Measurements from ENCODE around the gene IER3IP1. TPM values are rescaled to one million over a fixed set of nuclear protein-coding genes. Genes with fewer than 3 reads are reported as not detected.
A peak's percentile ranks its signal among the peaks of the same experiment; 100 is the strongest.

The IER3IP1 gene
- total and polyA plus RNA-seq, 2 of the 4 experiments (the other 2 are of a cell fraction), result 7.0 to 11.7 TPM

- Histone ChIP-seq H2BK120ac (ENCODE audit: low read depth, low read length) (no peak overlapping the region; the same call in 1 of the 2 replicates), H3K79me1 (ENCODE audit: low read depth in 1 of 2, low read length in 2 of 2) (peaks cover 14 to 43% of the 10 kb centered on the region in 2 experiments), H3K18ac (ENCODE audit: low read depth, low read length) (peak overlapping the region; percentile 63; the same call in 1 of the 2 replicates), H3K14ac (replicated peaks; ENCODE audit: low read depth, low read length) (peak overlapping the region; percentile 98), H3K9ac (ENCODE audit: low read depth, low read length) (peak overlapping the region; percentile 98), H3K9me1 (ENCODE audit: insufficient read depth, low read length) (peaks cover 9% of the 10 kb centered on the region), H3K23ac (ENCODE audit: low read depth, low read length) (peak overlapping the region; percentile 99), H3K36me3 (ENCODE audit: control insufficient read depth, insufficient read depth, low read length) (peaks cover 2% of the 10 kb centered on the region; the same call in 1 of the 2 replicates), H2BK15ac (ENCODE audit: low read depth, low read length) (peak overlapping the region; percentile 29; the same call in 1 of the 3 replicates), H3K27ac (ENCODE audit: insufficient read depth, low read length) (peak overlapping the region; percentile 95), H3K4me3 (ENCODE audit: insufficient read depth, low read depth, low read length) (peak overlapping the region; percentile 77), H2BK5ac (ENCODE audit: low read depth, low read length, poor library complexity, severe bottlenecking) (peak overlapping the region; percentile 90), H3K27me3 (ENCODE audit: control insufficient read depth, insufficient read depth, low read length) (no peaks in the 10 kb centered on the region), H3K4me2 (ENCODE audit: low read depth, low read length) (peak overlapping the region; percentile 91), H2BK20ac (ENCODE audit: low read depth, low read length) (no peak overlapping the region), H3K56ac (ENCODE audit: extremely low read depth, insufficient read depth, low read length) (peak overlapping the region; percentile 98; the same call in 1 of the 2 replicates), H3K9me3 (ENCODE audit: control insufficient read depth, insufficient read depth, low read length) (no peaks in the 10 kb centered on the region), H4K91ac (ENCODE audit: insufficient read depth, low read depth, low read length) (peak overlapping the region; percentile 91), H4K8ac (ENCODE audit: low read depth in 2 of 2, low read length in 2 of 2) (peak overlapping the region; percentile 95 to 99), H2AK5ac (ENCODE audit: low read depth, low read length) (peak overlapping the region; percentile 84), H4K5ac (ENCODE audit: low read depth, low read length) (peak overlapping the region; percentile 92), H2AFZ (replicated peaks; ENCODE audit: low read length, poor library complexity) (peak overlapping the region; percentile 98), H3K4me1 (ENCODE audit: control insufficient read depth, insufficient read depth, low read length) (peaks cover 5% of the 10 kb centered on the region), H4K20me1 (ENCODE audit: insufficient read depth, low read length) (no peaks in the 10 kb centered on the region), H2AK9ac (replicated peaks; ENCODE audit: low read depth, low read length, poor library complexity) (peak overlapping the region; percentile 99), H3K4ac (ENCODE audit: low read depth, low read length) (peak overlapping the region; percentile 94)
- no CpG with 5 or more reads among the region's 13 CpGs for WGBS, 2 experiments (ENCODE audit: extremely low coverage in 2 of 2, insufficient read length in 1 of 2)
- dilution Hi-C loops (cut with HindIII; ENCODE audit: low sequenced_read_pairs, unreplicated experiment) (no loop called here), intact Hi-C loops (cut with micrococcal nuclease) (loop anchor here (1.0 kb wide), 2 partner anchors 24 to 40 kb away; no protein-coding TSS in a partner anchor), in situ Hi-C loops (cut with MboI; ENCODE audit: low sequenced_read_pairs) (no loop called here)
- TF ChIP-seq RAD21 (IDR thresholded peaks at IDR 0.05; ENCODE audit: low read length), result no peak
- TF ChIP-seq, protein P1, sequence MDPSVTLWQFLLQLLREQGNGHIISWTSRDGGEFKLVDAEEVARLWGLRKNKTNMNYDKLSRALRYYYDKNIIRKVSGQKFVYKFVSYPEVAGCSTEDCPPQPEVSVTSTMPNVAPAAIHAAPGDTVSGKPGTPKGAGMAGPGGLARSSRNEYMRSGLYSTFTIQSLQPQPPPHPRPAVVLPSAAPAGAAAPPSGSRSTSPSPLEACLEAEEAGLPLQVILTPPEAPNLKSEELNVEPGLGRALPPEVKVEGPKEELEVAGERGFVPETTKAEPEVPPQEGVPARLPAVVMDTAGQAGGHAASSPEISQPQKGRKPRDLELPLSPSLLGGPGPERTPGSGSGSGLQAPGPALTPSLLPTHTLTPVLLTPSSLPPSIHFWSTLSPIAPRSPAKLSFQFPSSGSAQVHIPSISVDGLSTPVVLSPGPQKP (IDR thresholded peaks at IDR 0.05; ENCODE audit: borderline replicate concordance, low read depth, low read length), result no peak
- no peak for TF ChIP-seq NFE2L2 (IDR thresholded peaks at IDR 0.05; ENCODE audit: low read depth, low read length)
- TF ChIP-seq CTCF (conservative IDR thresholded peaks at IDR 0.05; ENCODE audit: low read depth, low read length), result no peak
- no peak for TF ChIP-seq MAFK (IDR thresholded peaks at IDR 0.05; ENCODE audit: low read depth, low read length)
- no peak for TF ChIP-seq CEBPB (IDR thresholded peaks at IDR 0.05; ENCODE audit: low read depth, low read length)
- no TSS peak for BruUV-seq (replicated peaks)
- CTCF ChIA-PET, result no interaction called here
- ATAC-seq (ENCODE audit: low read depth) (peak; percentile 13), DNase-seq (no peak)
- POLR2A ChIA-PET (ENCODE audit: unreplicated experiment), result no interaction called here
These were observed 25.3 kb downstream of the IER3IP1 start for GRCh38 chr18:47150824-47151366.

Data from IMR-90 (cell line).